ENCODE results near the gene NDST1. TPM values are rescaled to one million over a fixed set of nuclear protein-coding genes. Genes with fewer than 3 reads are reported as not detected.

Gene NDST1
- total and polyA plus RNA-seq, 2 of the 8 experiments (the other 6 are each of a cell fraction or from before 2014, with no cell fraction given), result 27.0 to 72.0 TPM

- Histone ChIP-seq H2BK5ac (ENCODE audit: low read depth, low read length) (no peak overlapping the region), H3K27ac (ENCODE audit: low read depth, low read length) (no peak overlapping the region), H4K8ac (ENCODE audit: extremely low read depth, insufficient read depth, low read length) (no peak overlapping the region), H2BK20ac (ENCODE audit: low read length) (no peak overlapping the region), H3K23ac (ENCODE audit: insufficient read length) (no peak overlapping the region), H3K23me2 (ENCODE audit: low read depth, low read length) (no peaks in the 10 kb centered on the region; the same call in 1 of the 2 replicates), H3K9me3 (ENCODE audit: insufficient read depth in 2 of 2, low read depth in 1 of 2, low read length in 1 of 2) (no peaks in the 10 kb centered on the region), H3K4ac (replicated peaks; ENCODE audit: insufficient read length, low read depth, low read length) (no peak overlapping the region), H3K36me3 (ENCODE audit: control insufficient read depth in 2 of 4, insufficient read depth in 4 of 4, low read length in 3 of 4) (no peaks in the 10 kb centered on the region; a peak in 1 of 8 replicates), H3K14ac (ENCODE audit: insufficient read length) (no peak overlapping the region), H2AFZ (ENCODE audit: low read length) (no peak overlapping the region), H3K9ac (replicated peaks in 1 of 4; ENCODE audit: extremely low read depth in 1 of 4, low read depth in 3 of 4, low read length in 3 of 4) (no peak overlapping the region), H2AK5ac (ENCODE audit: low read depth, low read length) (no peak overlapping the region), H2BK15ac (ENCODE audit: low read length) (no peak overlapping the region), H3K27me3 (replicated peaks in 1 of 4; ENCODE audit: control insufficient read depth in 3 of 4, extremely low read depth in 1 of 4, insufficient read depth in 3 of 4, low read length in 3 of 4) (no peaks in the 10 kb centered on the region), H3K79me2 (ENCODE audit: control insufficient read depth in 1 of 2, insufficient read depth in 2 of 2, low read length in 2 of 2) (peaks cover 7 to 96% of the 10 kb centered on the region in 2 experiments; a peak in 3 of 4 replicates), H3K18ac (ENCODE audit: extremely low read depth, low read length) (no peak overlapping the region), H2BK12ac (ENCODE audit: low read depth, low read length) (no peak overlapping the region), H3K56ac (replicated peaks; ENCODE audit: insufficient read length, low read depth, low read length) (no peak overlapping the region), H4K20me1 (replicated peaks in 1 of 2; ENCODE audit: control insufficient read depth in 1 of 2, insufficient read depth in 2 of 2, low read length in 2 of 2) (peaks cover 10 to 21% of the 10 kb centered on the region in 2 experiments), H4K91ac (replicated peaks; ENCODE audit: insufficient read length, low read length) (peak overlapping the region; percentile 7), H3K79me1 (ENCODE audit: low read depth, low read length) (peaks cover 45% of the 10 kb centered on the region), H4K5ac (ENCODE audit: insufficient read length, low read depth, low read length) (no peak overlapping the region), H3K4me2 (ENCODE audit: insufficient read depth in 1 of 2, low read depth in 2 of 2, low read length in 2 of 2) (no peak overlapping the region), H3K4me1 (replicated peaks in 1 of 4; ENCODE audit: control insufficient read depth in 3 of 4, insufficient read depth in 4 of 4, low read length in 3 of 4) (peaks cover 4 to 22% (median 10%) of the 10 kb centered on the region in 4 experiments; a peak in 6 of 7 replicates), H3K4me3 (ENCODE audit: extremely low read depth in 1 of 4, insufficient read depth in 2 of 4, low read depth in 3 of 4, low read length in 4 of 4) (no peak overlapping the region), H2BK120ac (replicated peaks; ENCODE audit: low read depth, low read length) (no peak overlapping the region)
- FAIRE-seq, result no peak
- POLR2A ChIA-PET (ENCODE audit: partially characterized antibody), result interaction anchor here (0.7 to 6.3 kb wide), 11 partner anchors 9 to 253 kb away, joined by 3 to 47 read pairs (median 4); partner anchors contain the start of genes DCTN4 and RPS14
- TF ChIP-seq KDM4A (IDR thresholded peaks at IDR 0.05; ENCODE audit: low read depth, low read length, severe bottlenecking) (no peak), TEAD4 (IDR thresholded peaks at IDR 0.05; ENCODE audit: low read depth, low read length) (no peak), POU5F1 (IDR thresholded peaks at IDR 0.05; ENCODE audit: low read depth, low read length) (no peak), ASH2L (IDR thresholded peaks at IDR 0.05; ENCODE audit: low read length) (no peak), SIX5 (IDR thresholded peaks at IDR 0.05; ENCODE audit: low read depth, low read length) (no peak), TAF7 (optimal IDR thresholded peaks at IDR 0.05; ENCODE audit: borderline replicate concordance, low read depth, low read length) (no peak)
- CTCF ChIA-PET (ENCODE audit: partially characterized antibody), result interaction anchor here (0.8 to 32.0 kb wide), 5 partner anchors 0 to 55 kb away, joined by 3 to 571 read pairs (median 229); partner anchors contain the start of genes NDST1 and RPS14
- DNase-seq (ENCODE audit: low read depth in 1 of 2, low spot score in 2 of 2), result no peak
- 84% methylated on average over 8 of the region's 8 CpGs; no CpG with 5 or more reads in 1 of the 2 experiments for WGBS, 2 experiments (ENCODE audit: extremely low coverage in 1 of 2, insufficient coverage in 1 of 2, insufficient read length in 1 of 2, insufficient replicate concordance in 2 of 2, low coverage in 1 of 2, low lambda C conversion rate in 2 of 2, missing lambda C conversion rate in 1 of 2)
Observed at GRCh38 chr5:150505041-150505511, 2.9 kb upstream of the NDST1 start.
